Measurements from ENCODE around the gene LCMT1.

The LCMT1 gene

DNA sequence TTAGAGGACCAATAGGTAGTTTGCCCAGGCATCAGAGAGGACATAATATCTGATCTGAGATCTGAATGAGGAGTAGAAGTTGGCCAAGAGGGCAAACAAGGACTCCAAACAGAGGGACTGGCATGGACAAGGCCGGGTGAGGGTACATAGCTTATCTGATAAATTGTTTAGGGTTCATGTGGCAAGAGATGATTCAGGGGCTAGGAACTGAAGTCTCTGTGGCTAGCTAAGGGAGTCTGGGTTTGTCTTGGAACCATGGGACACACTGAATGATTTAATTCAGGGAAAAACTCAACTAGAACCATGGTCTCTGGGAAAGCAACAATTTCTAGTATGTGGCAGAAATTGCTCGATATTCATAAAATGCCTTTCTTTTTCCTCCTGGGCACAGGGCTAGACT lies 101.1 kb downstream of the LCMT1 start:
- TF ChIP-seq Cebpa-rat (IDR thresholded peaks at IDR 0.05): no peak
- no peaks in the 10 kb centered on the region for H3K36me3 ChIP-seq
- no peak overlapping the region for H3K4me2 ChIP-seq
- H4K20me1 ChIP-seq: no peaks in the 10 kb centered on the region
- no peak overlapping the region for H3K27ac ChIP-seq
- H3K27me3 ChIP-seq: no peaks in the 10 kb centered on the region
- no peak overlapping the region for H3K4me3 ChIP-seq
- H3K4me1 ChIP-seq: no peaks in the 10 kb centered on the region
- no peak overlapping the region for H3K9ac ChIP-seq
- no peaks in the 10 kb centered on the region for H3K9me3 ChIP-seq

GRCh38 chr16:25213709-25214397 lies 102.3 kb downstream of the LCMT1 start:
- Histone ChIP-seq H3K9me3 (no peaks in the 10 kb centered on the region), H3K36me3 (no peaks in the 10 kb centered on the region), H3K27ac (no peak overlapping the region), H3K9ac (no peak overlapping the region), H3K4me1 (no peaks in the 10 kb centered on the region), H3K4me2 (no peak overlapping the region), H4K20me1 (no peaks in the 10 kb centered on the region), H3K27me3 (no peaks in the 10 kb centered on the region), H3K4me3 (no peak overlapping the region)
- TF ChIP-seq Cebpa-rat (IDR thresholded peaks at IDR 0.05): no peak

DNA sequence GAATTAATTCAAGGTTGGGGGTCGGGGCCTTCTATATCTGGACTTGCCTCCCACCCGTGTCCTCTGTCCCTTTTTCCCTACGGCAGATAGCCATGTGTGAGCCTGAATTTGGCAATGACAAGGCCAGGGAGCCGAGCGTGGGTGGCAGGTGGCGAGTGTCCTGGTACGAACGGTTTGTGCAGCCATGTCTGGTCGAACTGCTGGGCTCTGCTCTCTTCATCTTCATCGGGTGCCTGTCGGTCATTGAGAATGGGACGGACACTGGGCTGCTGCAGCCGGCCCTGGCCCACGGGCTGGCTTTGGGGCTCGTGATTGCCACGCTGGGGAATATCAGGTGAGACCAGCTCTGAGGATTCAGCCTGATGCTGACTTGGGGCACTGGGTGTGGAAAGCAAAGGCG lies 105.6 kb downstream of the LCMT1 start:
- no peaks in the 10 kb centered on the region for H4K20me1 ChIP-seq
- H3K9ac ChIP-seq: no peak overlapping the region
- no peaks in the 10 kb centered on the region for H3K36me3 ChIP-seq
- H3K9me3 ChIP-seq: no peaks in the 10 kb centered on the region
- peaks cover 6% of the 10 kb centered on the region; the same call in 1 of the 2 replicates for H3K4me1 ChIP-seq
- H3K27ac ChIP-seq: no peak overlapping the region
- no peak for TF ChIP-seq Cebpa-rat (IDR thresholded peaks at IDR 0.05)
- H3K4me2 ChIP-seq: no peak overlapping the region
- H3K4me3 ChIP-seq: no peak overlapping the region
- H3K27me3 ChIP-seq: no peaks in the 10 kb centered on the region

GRCh38 chr16:25217921-25218320 lies 106.4 kb downstream of the LCMT1 start:
- Histone ChIP-seq H3K27me3 (no peaks in the 10 kb centered on the region), H3K27ac (no peak overlapping the region), H3K36me3 (no peaks in the 10 kb centered on the region), H3K9ac (no peak overlapping the region), H3K4me1 (peaks cover 6% of the 10 kb centered on the region; the same call in 1 of the 2 replicates), H4K20me1 (no peaks in the 10 kb centered on the region), H3K4me2 (no peak overlapping the region), H3K9me3 (no peaks in the 10 kb centered on the region), H3K4me3 (no peak overlapping the region)
- no peak for TF ChIP-seq Cebpa-rat (IDR thresholded peaks at IDR 0.05)

DNA sequence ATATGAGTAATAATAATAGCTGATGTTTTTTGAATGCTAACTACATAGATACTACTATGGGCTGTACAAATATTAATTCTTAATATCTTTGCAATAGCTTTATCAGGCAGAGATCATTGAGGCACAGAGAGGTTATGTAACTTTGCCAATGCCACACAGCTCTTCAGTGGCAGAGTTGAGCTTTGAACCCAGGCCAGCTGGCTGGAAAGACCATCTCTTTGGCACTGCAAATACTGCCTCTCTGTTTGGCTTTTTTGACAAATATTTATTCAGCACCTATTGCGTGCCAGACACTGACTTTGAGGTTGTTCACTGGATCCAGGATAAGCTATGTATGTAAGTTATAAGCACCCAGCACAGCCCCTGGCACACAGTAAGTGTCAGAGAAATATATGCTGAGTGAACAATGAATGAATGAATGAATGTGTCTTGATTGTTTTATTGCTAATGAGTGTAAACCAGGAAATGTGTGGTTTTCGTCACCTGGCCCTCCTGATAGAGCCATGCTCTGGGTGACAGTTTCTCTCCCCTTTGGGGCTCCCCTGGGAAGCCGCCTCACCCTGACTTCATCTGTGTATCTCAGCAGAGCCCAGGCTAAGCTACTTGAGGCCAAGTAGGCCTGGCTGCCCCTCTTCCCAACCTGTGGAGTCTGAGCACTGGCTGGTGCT lies 107.7 kb downstream of the LCMT1 start:
- no peak for TF ChIP-seq Cebpa-rat (IDR thresholded peaks at IDR 0.05)
- H3K27ac ChIP-seq: no peak overlapping the region
- no peaks in the 10 kb centered on the region for H3K27me3 ChIP-seq
- no peaks in the 10 kb centered on the region for H4K20me1 ChIP-seq
- peaks cover 6% of the 10 kb centered on the region; the same call in 1 of the 2 replicates for H3K4me1 ChIP-seq
- no peaks in the 10 kb centered on the region for H3K36me3 ChIP-seq
- no peaks in the 10 kb centered on the region for H3K9me3 ChIP-seq
- no peak overlapping the region for H3K9ac ChIP-seq
- no peak overlapping the region for H3K4me3 ChIP-seq
- H3K4me2 ChIP-seq: no peak overlapping the region

DNA sequence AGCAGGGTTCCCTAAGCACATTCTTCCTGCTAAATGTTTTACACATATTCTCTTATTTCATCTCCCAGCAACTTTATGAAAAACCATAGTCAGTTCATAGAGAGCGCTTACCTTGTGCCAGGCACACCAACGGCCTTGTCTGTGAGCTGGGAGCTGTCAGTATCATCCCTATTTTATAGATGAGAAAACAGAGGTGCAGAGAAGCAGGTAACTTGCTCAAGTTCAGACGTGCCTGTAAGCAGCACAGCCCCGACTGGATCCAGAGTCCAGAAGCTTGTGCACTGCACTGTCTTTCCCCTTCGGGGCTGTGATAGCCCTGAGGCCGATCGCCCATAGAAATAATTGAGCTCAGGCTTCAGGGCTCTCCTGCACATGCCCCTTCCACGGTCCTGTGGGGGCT lies 111.4 kb downstream of the LCMT1 start:
- TF ChIP-seq Cebpa-rat (IDR thresholded peaks at IDR 0.05): no peak
- H3K27ac ChIP-seq: no peak overlapping the region
- no peak overlapping the region for H3K4me3 ChIP-seq
- peaks cover 7% of the 10 kb centered on the region for H3K4me1 ChIP-seq
- no peak overlapping the region for H3K9ac ChIP-seq
- no peak overlapping the region for H3K4me2 ChIP-seq
- no peaks in the 10 kb centered on the region for H3K36me3 ChIP-seq
- no peaks in the 10 kb centered on the region for H3K9me3 ChIP-seq
- no peaks in the 10 kb centered on the region for H3K27me3 ChIP-seq
- H4K20me1 ChIP-seq: no peaks in the 10 kb centered on the region

DNA sequence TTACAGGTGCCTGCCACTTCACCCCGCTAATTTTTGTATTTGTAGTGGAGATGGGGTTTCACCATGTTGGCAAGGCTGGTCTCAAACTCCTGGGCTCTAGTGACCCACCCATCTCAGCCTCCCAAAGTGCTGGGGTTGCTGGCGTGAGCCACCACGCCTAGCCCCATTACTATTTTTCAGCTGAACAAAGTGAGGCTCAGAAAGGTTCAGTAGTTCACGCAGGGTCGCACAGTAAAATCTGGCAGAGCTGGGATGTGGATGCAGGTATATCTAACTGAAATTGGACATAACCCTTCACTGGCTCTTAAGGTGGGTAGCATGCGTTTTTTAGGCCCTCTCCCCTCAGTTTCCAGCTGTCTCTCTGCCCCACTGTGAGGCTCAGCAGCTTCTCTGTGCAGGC lies 112.4 kb downstream of the LCMT1 start:
- no peak overlapping the region for H3K4me2 ChIP-seq
- H3K9me3 ChIP-seq: no peaks in the 10 kb centered on the region
- no peaks in the 10 kb centered on the region for H4K20me1 ChIP-seq
- H3K27me3 ChIP-seq: no peaks in the 10 kb centered on the region
- no peak overlapping the region for H3K4me3 ChIP-seq
- no peak for TF ChIP-seq Cebpa-rat (IDR thresholded peaks at IDR 0.05)
- peaks cover 13% of the 10 kb centered on the region for H3K4me1 ChIP-seq
- no peak overlapping the region for H3K27ac ChIP-seq
- no peak overlapping the region for H3K9ac ChIP-seq
- H3K36me3 ChIP-seq: no peaks in the 10 kb centered on the region

DNA sequence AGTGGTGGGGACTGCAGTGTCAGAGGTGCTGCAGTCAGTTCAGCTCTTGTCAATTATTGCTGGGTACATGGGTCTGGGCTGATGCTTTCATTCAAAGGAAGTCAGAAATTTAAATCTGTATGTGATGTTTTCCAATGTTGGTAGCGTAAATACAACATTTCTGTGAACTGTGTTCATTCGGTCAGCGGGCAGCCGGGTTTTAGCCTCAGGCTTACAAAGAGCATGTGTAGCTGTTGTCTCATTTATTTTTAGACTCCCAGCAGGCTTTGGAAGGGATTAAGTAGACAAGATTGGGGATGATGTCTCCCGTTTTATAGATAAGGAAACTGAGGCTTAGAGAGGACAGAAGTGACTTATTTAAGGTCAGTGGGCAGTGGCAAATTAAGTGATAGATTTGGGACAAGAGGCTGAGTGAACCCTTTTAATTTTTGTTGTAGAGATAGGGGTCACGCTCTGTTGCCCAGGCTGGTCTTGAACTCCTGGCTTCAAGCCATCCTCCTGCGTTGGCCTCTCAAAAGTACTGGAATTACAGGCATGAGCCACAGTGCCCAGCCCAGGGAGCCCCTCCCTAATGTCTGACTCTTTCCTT lies 113.3 kb downstream of the LCMT1 start:
- Histone ChIP-seq H3K4me2 (no peak overlapping the region), H3K9me3 (no peaks in the 10 kb centered on the region), H4K20me1 (no peaks in the 10 kb centered on the region), H3K36me3 (no peaks in the 10 kb centered on the region), H3K27ac (no peak overlapping the region), H3K9ac (no peak overlapping the region), H3K4me1 (peaks cover 8% of the 10 kb centered on the region; the same call in 1 of the 2 replicates), H3K27me3 (no peaks in the 10 kb centered on the region), H3K4me3 (no peak overlapping the region)
- no peak for TF ChIP-seq Cebpa-rat (IDR thresholded peaks at IDR 0.05)
